ENCODE results near the gene HSPA1A. TPM values are rescaled to one million over a fixed set of nuclear protein-coding genes. Genes with fewer than 3 reads are reported as not detected.

Gene HSPA1A
- total RNA-seq, 2 experiments from 2014 or later: 8.1 to 9.8 TPM

DNA sequence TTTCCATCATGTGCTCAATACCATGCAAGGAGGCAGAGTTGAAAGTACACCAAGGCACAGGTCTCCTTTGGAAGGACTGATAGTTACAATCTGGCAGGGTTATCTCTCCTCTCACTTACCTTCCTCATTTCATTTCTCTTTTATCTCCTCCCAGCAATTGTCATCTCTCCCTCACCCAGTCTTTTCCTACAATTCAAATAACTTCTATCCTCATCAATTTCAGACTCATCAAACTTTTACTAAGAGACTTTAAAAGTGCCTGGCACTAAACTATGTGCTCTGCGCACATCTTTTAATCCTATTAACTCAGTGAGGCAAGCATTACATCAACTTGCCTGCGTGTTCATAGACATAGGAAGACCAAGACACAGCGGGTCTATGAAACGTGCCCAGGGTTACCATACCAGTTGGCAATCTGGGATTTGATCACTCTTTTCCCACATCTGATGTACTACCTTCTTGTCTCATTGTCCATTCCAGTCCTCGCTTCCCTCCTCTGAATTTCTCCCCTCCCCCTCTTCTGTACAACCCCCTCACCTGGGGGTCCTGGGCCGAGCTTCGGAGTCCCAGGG is 21.0 kb upstream of the HSPA1A start:
- H3K36me3 ChIP-seq (ENCODE audit: insufficient read depth, low read length): peaks cover 11% of the 10 kb centered on the region
- H3K27me3 ChIP-seq (ENCODE audit: control insufficient read depth in 1 of 2, insufficient read depth in 2 of 2, low read length in 2 of 2): no peaks in the 10 kb centered on the region
- H3K27ac Mint-ChIP-seq: peak overlapping the region; percentile 54
- intact Hi-C loops (cut with DNase I, micrococcal nuclease): loop anchor here (2.0 kb wide), 4 partner anchors 20 to 64 kb away; partner anchors contain the start of genes HSPA1A (in 1 of the 2), HSPA1B (in 1 of the 2) and HSPA1L (in 1 of the 2)
- H3K4me1 Mint-ChIP-seq (ENCODE audit: low read depth): peaks cover 42% of the 10 kb centered on the region
- ChIA-PET CTCF (interaction anchor here (1.7 to 2.4 kb wide), 3 partner anchors 12 to 141 kb away, joined by 4 to 27 read pairs (median 9); partner anchors contain the start of genes DDAH2 and LSM2), POLR2A (interaction anchor here (0.6 to 3.2 kb wide), 8 partner anchors 12 to 142 kb away, joined by 3 to 28 read pairs (median 11); partner anchors contain the start of genes BAG6, HSPA1A, HSPA1B and HSPA1L)
- H3K4me3 Mint-ChIP-seq: peak overlapping the region; percentile 78
- peaks cover 51% of the 10 kb centered on the region for H3K4me1 ChIP-seq (ENCODE audit: insufficient read depth, low read length)
- H3K27ac ChIP-seq (ENCODE audit: low read depth in 1 of 2, low read length in 2 of 2): peak overlapping the region; percentile 70 to 90
- H3K9me3 ChIP-seq (ENCODE audit: control insufficient read depth in 1 of 2, insufficient read depth in 1 of 2, low read length in 2 of 2): no peaks in the 10 kb centered on the region
- ATAC-seq (ENCODE audit: poor library complexity): no peak
- peak in 2 of 14 experiments; percentile 45 to 47 for DNase-seq
- peaks cover 41% of the 10 kb centered on the region for H3K36me3 Mint-ChIP-seq (ENCODE audit: low read depth)
- TF ChIP-seq, protein P1, sequence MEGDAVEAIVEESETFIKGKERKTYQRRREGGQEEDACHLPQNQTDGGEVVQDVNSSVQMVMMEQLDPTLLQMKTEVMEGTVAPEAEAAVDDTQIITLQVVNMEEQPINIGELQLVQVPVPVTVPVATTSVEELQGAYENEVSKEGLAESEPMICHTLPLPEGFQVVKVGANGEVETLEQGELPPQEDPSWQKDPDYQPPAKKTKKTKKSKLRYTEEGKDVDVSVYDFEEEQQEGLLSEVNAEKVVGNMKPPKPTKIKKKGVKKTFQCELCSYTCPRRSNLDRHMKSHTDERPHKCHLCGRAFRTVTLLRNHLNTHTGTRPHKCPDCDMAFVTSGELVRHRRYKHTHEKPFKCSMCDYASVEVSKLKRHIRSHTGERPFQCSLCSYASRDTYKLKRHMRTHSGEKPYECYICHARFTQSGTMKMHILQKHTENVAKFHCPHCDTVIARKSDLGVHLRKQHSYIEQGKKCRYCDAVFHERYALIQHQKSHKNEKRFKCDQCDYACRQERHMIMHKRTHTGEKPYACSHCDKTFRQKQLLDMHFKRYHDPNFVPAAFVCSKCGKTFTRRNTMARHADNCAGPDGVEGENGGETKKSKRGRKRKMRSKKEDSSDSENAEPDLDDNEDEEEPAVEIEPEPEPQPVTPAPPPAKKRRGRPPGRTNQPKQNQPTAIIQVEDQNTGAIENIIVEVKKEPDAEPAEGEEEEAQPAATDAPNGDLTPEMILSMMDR (IDR thresholded peaks at IDR 0.05): no peak
- no peaks in the 10 kb centered on the region for H3K9me3 Mint-ChIP-seq
- no peaks in the 10 kb centered on the region for H3K27me3 Mint-ChIP-seq
- peak overlapping the region; percentile 77 for H3K4me3 ChIP-seq (ENCODE audit: low read length)

DNA sequence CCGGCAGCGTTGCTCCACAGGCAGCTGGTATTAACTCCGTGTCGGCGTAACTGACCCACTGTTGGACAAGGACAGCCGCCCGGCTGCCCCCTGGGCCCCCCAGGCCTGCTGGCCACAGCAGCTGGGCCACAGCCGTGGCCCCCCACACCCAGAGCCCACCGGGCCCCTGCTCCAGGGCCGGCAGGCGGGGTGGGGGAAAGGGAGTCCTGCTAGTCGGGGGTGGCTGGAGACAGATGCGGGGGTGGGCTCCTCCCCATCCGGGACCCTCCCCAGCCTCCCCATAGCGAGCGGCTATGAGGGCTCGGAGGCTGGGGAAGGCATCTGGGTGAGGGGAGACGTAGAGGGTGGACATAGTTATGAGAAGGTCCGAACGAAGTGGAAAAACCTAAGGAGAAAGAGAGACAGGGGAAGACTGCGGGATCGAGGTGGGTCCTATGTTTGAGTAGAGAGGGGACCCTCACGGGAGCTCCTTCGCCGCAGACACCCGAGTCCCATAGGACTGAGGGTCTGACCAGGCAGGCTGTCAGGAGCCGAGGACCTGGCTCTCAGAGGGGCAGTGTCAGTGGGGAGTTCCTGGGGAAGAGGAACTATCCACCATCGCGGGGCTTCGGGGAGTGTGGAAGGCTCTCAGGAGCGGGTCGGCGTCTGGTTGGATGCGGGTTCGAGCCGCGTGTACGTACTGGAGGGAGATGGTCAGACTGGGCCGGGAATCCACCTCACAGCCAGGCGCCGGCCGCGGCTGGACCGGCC is 20.3 kb upstream of the HSPA1A start:
- ATAC-seq (ENCODE audit: poor library complexity) (peak; percentile 12), DNase-seq (peak in 1 of 14 experiments; percentile 51)
- H3K27ac ChIP-seq (ENCODE audit: low read depth in 1 of 2, low read length in 2 of 2): peak overlapping the region; percentile 70 to 90
- H3K9me3 ChIP-seq (ENCODE audit: control insufficient read depth in 1 of 2, insufficient read depth in 1 of 2, low read length in 2 of 2): no peaks in the 10 kb centered on the region
- intact Hi-C loops (cut with DNase I, micrococcal nuclease): loop anchor here (2.0 to 5.0 kb wide), 5 partner anchors 20 to 64 kb away; partner anchors contain the start of genes HSPA1A (in 1 of the 2), HSPA1B (in 1 of the 2) and HSPA1L (in 1 of the 2)
- Mint-ChIP-seq H3K9me3 (no peaks in the 10 kb centered on the region), H3K4me3 (peak overlapping the region; percentile 97), H3K4me1 (ENCODE audit: low read depth) (peaks cover 42% of the 10 kb centered on the region), H3K36me3 (ENCODE audit: low read depth) (peaks cover 38% of the 10 kb centered on the region), H3K27ac (peak overlapping the region; percentile 54), H3K27me3 (no peaks in the 10 kb centered on the region)
- CTCF ChIA-PET: interaction anchor here (1.1 to 2.4 kb wide), 10 partner anchors 11 to 141 kb away, joined by 4 to 27 read pairs (median 8); partner anchors contain the start of genes CLIC1, DDAH2, HSPA1A and HSPA1L
- peaks cover 49% of the 10 kb centered on the region for H3K4me1 ChIP-seq (ENCODE audit: insufficient read depth, low read length)
- no peaks in the 10 kb centered on the region for H3K27me3 ChIP-seq (ENCODE audit: control insufficient read depth in 1 of 2, insufficient read depth in 2 of 2, low read length in 2 of 2)
- peaks cover 9% of the 10 kb centered on the region for H3K36me3 ChIP-seq (ENCODE audit: insufficient read depth, low read length)
- POLR2A ChIA-PET: interaction anchor here (0.6 to 3.2 kb wide), 16 partner anchors 10 to 1177 kb away, joined by 3 to 28 read pairs (median 4); partner anchors contain the start of genes GPANK1, HSPA1A, HSPA1B and HSPA1L
- TF ChIP-seq, protein P1 (IDR thresholded peaks at IDR 0.05): no peak
- H3K4me3 ChIP-seq (ENCODE audit: low read length): peak overlapping the region; percentile 77
